Effector CD4-positive, alpha-beta T cell (primary cell): ENCODE results near the gene TTL.
"Not testable (repeated sequence)": the region's sequence is repeated elsewhere in the genome, so short reads cannot be mapped to it uniquely, and the experiment has no call there.

Experiments
- DNase-seq: peaks from one replicate; pipeline ENCODE4 v3.0.0-alpha.2; 2020
- total RNA-seq: gene quantifications from one replicate; lab custom pipeline; 2026; lab: John Stamatoyannopoulos, UW

Gene TTL
- 30.6 reads per million, percentile 57 among the genes with 10 or more reads in this experiment for total RNA-seq

DNA sequence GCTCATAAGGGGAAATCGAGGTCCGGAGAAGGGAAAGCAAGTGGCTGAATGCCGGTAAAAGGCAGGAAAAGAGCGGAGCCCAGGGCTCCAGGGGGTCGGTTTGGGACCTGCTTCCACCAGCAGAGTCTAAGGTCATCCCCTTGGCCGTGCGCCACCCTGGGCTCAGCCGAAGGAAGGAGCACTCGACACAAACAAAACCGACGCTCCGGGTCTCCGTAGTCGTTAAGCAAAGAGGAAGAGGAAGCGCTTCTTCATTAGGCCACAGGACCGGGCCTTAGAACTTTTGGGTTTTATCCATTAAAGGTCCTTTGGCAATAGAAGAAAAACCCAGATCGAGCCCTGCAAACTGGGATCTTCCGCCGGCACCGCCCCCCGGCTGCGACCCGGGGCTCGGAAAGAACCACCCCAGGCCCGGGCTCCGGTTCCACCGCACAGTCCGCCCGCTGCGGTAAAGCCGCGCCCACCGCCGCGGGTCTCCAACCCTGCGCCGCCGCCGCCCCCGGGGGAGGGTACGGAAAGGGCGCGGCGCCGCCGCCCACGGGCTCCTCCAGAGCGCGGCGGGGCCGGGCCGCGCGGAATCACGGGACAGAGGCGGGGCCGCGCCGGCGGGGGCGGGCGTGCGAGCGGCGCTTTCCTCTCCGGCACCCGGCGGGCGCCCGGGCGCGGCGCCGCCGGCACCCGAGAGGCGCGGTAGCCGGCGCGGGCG, at the start of gene TTL:
TSS of gene TTL (plus strand) at position 629 of the 706 bp plus-strand sequence. CDS start 189 bp downstream, outside the sequence.
- peak; percentile 70 for DNase-seq

DNA sequence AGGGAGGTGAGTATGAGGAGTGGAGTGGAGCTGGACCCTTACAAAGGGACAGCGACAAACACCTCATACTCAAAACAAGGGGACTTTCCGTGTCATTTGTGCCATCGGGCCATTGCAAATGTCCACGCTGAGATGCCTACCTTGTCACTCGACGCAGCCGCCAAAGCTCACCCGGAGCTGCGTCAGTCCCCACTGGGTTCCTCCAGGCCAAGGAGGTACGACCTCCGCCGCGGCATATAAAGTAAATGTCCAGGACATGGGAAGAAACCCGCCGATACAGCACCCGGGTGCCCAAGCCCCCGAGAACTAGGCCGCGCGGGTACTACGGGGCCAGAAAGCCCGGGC, 49.6 kb upstream of the TTL start:
- DNase-seq, result not testable (repeated sequence)

DNA sequence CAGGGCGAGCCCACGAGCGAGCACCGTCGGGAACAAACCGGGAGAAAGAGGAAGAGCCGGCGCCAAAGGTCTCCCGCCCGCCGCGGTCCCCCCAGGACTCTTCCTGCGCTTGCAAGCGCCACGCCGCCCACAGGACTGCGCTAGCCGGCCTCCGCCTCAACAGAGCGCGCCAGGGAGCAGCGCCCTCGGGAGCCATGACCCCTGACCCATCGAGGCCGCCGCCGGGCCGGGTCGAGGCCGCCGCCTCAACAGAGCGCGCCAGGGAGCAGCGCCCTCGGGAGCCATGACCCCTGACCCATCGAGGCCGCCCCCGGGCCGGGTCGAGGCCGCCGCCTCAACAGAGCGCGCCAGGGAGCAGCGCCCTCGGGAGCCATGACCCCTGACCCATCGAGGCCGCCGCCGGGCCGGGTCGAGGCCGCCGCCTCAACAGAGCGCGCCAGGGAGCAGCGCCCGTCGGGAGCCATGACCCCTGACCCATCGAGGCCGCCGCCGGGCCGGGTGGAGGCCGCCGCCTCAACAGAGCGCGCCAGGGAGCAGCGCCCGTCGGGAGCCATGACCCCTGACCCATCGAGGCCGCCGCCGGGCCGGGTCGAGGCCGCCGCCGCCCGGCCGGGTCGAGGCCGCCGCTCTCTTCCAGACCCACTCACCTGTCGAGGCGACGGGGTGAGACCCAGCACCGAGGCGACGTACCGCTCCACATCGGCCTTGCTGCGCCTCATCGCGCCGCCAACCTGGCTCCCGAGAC, 49.0 kb upstream of the TTL start:
- not testable (repeated sequence) for DNase-seq

DNA sequence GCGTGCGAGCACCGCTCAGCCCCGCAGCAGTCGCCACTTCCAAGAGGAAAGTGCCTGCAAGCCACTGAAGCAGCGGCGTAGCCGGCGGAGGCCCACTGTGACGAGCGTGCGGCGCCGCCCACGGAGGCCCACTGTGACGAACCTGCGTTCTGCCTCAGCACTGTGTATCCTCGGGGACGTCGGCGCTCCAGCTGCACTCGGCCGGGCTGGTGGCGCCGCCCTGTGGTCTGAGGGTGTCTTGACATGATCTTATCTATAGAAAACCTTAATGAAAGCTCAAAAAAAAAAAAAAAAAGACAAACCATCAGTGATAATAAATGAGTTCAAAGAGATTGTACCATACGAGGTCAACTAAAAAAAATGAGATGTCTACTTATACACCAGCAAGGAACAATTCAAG, 48.5 kb upstream of the TTL start, which contains the start of gene RGPD8:
TSS of gene RGPD8 (minus strand) at position 166 of the 400 bp plus-strand sequence. CDS start 192 bp downstream, outside the sequence.
- peak; percentile 86 for DNase-seq

DNA sequence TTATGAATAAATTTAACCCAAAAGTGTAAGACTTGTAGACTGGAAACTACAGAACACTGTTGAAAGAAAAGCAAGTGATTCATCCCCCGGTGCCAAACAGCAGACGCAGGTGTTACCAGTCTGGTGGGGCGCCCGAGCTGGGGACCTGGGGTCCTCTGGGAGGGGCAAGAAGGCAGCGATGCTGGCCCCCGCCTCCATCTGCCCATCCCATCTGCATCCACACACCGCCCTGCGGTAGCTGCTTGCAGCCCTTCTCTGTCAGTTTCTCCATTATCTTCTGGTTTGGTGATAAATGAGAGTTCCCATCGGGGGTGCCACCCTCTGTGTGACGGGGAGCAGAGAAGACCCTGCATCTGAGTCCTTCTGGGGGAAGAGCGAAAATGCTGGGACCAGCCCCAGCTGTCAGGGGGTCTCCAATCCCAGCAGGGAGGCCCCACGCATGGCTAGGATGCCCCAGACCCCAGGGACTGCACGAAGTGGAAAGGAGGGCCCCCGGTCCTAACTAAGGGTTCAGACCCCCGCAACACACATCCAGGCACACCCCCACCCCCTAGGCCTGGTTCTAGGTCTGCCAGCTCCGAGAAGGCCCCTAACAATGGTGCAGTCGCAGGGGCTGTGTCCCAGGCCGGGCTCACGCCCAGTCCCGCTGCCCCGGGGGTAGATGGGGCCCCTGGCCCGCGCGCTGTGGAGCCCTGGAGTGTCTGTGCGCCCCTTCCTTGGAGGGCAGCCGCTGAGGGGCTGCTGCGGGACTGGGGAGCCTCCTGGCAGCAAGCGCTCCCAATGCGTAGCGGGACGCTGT, 47.8 kb upstream of the TTL start:
- no peak for DNase-seq

GRCh38 chr2:112434890-112435715, 46.9 kb upstream of the TTL start:
- not testable (repeated sequence) for DNase-seq

DNA sequence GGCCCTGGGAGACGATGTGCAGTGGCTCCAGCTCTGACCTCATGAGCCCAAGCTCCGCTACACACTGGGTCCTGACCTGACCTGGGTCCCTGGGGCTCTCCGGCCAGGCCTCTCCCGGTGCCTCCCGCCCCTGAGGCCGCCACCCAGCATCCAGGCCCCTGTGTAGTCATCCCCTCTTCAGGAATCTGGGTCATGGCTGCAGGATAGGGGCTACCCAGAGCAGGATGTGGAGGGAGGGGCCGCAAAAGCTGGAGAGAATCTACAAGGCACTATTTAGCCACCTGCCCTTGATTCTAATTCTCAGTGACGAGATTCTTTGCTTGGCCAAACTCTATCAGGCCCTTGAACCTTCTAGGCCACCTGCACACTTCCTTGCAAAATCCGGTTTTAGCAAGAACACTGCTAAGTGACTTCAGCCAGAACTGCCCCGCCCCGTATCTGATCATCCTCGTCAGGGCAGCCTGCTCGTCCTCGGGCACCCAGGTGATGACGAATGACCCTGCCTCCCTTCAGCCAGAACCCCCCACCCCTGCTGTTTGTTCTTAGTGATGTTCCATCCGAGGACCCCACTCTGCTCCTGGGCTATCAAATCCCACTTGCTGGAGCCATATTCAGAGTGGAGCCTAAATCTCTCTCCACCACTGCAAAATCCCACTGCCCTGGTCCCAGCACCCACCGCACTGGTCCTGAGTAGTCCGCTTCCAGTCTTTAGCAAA, 46.1 kb upstream of the TTL start:
- DNase-seq, result not testable (repeated sequence)

- not testable (repeated sequence) for DNase-seq
Observed at GRCh38 chr2:112436993-112437392, 45.0 kb upstream of the TTL start.

GRCh38 chr2:112437405-112437831, 44.5 kb upstream of the TTL start:
- DNase-seq, result not testable (repeated sequence)

GRCh38 chr2:112438603-112439261, 43.2 kb upstream of the TTL start:
- DNase-seq, result not testable (repeated sequence)

DNA sequence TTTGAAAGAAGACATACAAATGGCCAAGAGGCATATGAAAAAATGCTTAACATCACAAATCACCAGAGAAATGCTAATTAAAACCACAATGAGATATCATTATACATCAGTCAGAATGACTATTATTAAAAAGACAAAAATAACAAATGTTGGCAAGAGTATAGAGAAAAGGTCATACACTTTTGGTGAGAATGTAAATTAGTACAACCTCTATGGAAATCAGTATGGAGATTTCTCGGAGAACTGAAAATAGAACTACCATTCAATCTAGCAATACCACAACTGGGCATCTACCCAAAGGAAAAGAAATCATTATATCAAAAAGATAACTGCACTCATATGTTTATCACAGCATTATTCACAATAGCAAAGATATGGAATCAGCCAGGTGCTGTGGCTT, 37.7 kb upstream of the TTL start:
- DNase-seq, result not testable (repeated sequence)

- DNase-seq, result no peak
Observed at GRCh38 chr2:112449854-112450253, 32.1 kb upstream of the TTL start.

DNA sequence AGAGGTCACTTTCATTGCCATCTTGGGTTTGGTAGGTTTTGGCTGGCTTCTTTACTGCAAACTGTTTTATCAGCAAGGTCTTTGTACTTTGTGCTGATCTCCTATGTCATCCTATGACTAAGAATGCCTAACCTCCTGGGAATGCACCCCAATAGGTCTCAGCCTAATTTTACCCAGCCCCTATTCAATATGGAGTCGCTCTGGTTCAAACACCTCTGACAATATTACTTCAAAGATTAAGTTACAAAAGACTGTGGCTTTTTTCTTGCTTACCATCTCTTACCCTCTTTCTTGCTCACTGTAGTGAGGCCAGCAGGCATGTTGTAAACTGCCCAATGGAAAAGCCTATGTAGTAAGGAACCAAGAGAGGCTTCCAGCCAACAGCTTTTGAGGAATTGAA, 30.6 kb upstream of the TTL start:
- no peak for DNase-seq

DNA sequence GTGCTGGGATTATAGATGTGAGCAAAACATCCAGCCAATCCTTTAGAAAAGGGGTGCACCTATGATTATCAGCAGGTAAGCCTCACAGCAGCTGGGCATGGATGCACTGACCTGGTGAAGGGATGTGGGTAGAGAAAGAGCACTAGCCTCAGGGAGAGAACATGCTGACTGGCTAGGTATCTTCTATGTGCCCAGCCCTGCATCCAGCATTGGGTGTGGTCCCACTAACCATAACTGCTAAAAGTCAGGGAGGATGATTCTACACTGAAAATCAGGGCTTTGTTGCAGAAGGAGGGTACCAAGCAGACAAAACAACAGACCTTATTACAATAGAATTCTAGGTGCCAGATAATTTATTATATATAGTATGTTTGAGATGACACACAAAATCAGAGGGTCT, 27.4 kb upstream of the TTL start:
- DNase-seq, result no peak

DNA sequence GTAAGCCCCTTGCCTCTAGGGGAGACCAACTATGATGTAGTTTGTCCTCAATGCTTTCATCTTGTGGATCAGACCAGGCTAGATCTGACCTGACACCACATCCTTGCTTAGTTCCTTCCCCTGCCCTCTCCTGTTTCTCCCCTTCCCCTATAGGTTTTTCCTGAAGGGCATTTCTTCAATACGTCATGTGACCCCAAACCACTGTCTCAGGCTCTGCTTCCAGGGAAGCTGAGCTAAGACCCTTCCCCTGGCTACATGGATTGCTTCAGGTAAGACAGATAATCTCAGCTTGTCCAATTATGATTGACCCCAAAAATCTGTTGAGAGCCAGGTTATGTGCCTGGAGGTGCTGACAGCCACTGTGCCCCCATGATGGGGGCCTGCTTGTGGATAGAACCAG, 22.6 kb upstream of the TTL start:
- no peak for DNase-seq

GRCh38 chr2:112462178-112462577, 19.8 kb upstream of the TTL start:
- DNase-seq, result no peak

DNA sequence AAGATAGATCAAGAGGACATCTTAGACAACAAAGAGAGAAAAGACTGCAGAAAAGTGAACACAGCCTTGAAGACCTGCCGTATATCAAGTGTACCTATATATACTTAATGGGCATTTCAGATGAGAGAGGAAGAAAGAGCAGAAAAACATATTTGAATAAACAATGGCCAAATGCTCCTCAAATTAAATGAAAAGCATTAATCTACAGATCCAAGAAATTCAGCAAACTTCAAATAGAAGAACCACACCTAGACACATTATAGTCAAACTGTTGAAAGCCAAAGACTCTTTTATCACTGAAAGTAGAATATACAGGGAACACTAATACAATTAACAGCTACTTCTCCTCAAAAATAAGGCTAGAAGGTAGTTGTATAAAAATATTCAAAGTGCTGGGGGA, 18.7 kb upstream of the TTL start:
- no peak for DNase-seq

DNA sequence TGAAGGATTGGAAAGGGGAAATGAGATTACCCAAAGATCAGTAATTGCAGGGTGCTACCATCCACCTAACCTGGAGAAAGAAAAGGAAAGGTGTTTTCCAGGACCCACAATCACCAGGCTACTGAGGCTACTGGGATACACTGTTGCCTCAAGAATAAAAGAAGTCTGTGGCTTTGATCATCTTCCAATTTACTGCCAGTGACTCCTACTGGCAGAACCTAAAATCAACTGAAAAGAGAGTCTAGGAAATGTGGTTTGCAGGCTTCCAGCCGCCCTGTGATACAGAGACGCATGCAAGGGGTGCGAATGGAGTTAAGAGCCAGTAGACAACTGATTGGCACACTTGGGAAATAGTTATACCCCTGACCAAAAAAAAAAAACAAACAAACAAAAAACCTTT, 16.6 kb upstream of the TTL start:
- no peak for DNase-seq

DNA sequence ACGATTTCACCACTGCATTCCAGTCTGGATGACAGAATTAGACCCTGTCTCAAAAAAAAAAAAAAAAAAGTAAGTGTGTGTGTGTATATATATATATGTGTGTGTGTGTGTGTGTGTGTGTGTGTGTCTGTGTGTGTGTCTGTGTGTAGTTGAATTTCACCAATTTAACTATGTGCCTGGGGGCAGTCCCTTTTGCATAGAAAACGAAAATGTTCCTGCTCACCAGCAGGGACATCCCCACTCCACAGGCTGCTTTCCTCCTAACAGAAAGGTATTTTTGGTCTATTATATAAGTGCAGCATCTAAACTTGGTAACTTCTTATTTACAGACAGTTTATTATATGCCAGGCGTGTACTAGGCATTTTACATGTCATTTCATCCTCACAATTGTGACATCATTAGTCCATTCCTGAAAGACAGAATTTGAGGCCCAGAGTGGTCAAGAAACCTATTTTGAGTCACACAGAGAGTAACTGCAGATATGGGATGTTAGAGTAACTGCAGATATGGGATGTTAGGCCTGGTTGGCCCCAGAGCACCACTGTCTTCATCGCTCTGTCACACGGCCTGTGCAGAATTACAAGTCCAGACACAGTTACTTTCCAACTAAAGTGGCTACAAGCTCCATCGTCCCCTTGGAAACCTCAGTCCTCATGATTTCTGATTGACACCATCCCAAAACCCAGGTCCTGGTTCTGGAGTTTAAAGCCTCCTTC, 9.3 kb upstream of the TTL start:
- no peak for DNase-seq

DNA sequence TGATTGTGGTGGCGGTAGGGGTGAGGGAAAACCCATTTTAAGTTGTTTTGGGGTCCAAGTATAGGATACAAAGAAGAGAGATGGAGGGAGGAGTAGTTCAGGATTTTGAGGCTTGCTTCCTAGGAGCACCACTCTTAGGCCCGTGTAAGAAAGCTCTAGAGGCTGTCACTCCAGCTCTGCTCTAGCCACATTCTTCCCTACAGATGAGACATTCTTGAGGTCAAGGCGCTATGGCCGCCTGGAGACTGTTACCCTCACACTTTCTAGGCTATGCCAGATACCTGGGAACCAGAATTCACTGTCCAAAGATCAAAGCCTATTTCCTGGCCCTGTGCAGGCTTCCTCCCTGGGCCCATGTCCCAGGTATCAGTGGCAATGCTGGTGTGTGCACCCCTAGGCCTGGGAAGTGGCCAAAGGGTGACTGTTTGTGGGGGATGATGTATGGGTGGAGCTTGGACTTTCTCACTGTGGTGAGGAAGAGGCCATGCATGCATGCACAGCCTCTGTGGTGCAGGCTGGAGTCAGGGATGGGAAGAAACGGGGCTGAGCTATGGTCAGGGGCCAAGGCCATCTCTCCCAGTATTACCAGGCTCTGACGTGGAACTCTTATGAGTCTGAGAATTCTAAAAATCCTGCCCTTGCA, 7.0 kb upstream of the TTL start:
- no peak for DNase-seq
